Measurements from ENCODE around the gene USP51.
"Not testable (repeated sequence)": the region's sequence is repeated elsewhere in the genome, so short reads cannot be mapped to it uniquely, and the experiment has no call there.

Gene USP51

GRCh38 chrX:55489314-55490009, at the start of gene USP51:
Gene USP51, minus strand, starts transcription at chrX:55489848. Its CDS starts 909 bp downstream, at chrX:55488939.
- H3K4me1 ChIP-seq (ENCODE audit: control insufficient read depth in 1 of 2, insufficient read depth in 2 of 2, low read length in 2 of 2): no peaks in the 10 kb centered on the region
- peak within 1 kb of the TSS; percentile 75 for H3K27ac ChIP-seq (ENCODE audit: low read depth, low read length)
- H3K9ac ChIP-seq (ENCODE audit: low read depth in 1 of 2, low read length in 2 of 2): peak within 1 kb of the TSS; percentile 64 to 78
- no peaks in the 10 kb centered on the region for H3K36me3 ChIP-seq (ENCODE audit: control insufficient read depth in 1 of 2, insufficient read depth in 2 of 2, low read length in 2 of 2)
- peak within 1 kb of the TSS; percentile 69 to 76 for H3K4me3 ChIP-seq (ENCODE audit: low read depth in 1 of 2, low read length in 2 of 2)
- no peaks in the 10 kb centered on the region for H3K27me3 ChIP-seq (ENCODE audit: control insufficient read depth in 1 of 2, insufficient read depth in 2 of 2, low read length in 2 of 2)
- no peaks in the 10 kb centered on the region for H3K9me3 ChIP-seq (ENCODE audit: control insufficient read depth in 1 of 2, low read length in 2 of 2)

- Histone ChIP-seq H3K9ac (ENCODE audit: low read depth in 1 of 2, low read length in 2 of 2) (no peak overlapping the region), H3K36me3 (ENCODE audit: control insufficient read depth in 1 of 2, insufficient read depth in 2 of 2, low read length in 2 of 2) (no peaks in the 10 kb centered on the region), H3K4me1 (ENCODE audit: control insufficient read depth in 1 of 2, insufficient read depth in 2 of 2, low read length in 2 of 2) (no peaks in the 10 kb centered on the region), H3K4me3 (ENCODE audit: low read depth in 1 of 2, low read length in 2 of 2) (no peak overlapping the region), H3K27me3 (ENCODE audit: control insufficient read depth in 1 of 2, insufficient read depth in 2 of 2, low read length in 2 of 2) (no peaks in the 10 kb centered on the region), H3K9me3 (ENCODE audit: control insufficient read depth in 1 of 2, low read length in 2 of 2) (no peaks in the 10 kb centered on the region), H3K27ac (ENCODE audit: low read depth, low read length) (no peak overlapping the region)
These were observed 34.8 kb upstream of the USP51 start for GRCh38 chrX:55524487-55524886.

GRCh38 chrX:55523356-55523755, 33.7 kb upstream of the USP51 start:
- no peaks in the 10 kb centered on the region for H3K9me3 ChIP-seq (ENCODE audit: control insufficient read depth in 1 of 2, low read length in 2 of 2)
- H3K4me1 ChIP-seq (ENCODE audit: control insufficient read depth in 1 of 2, insufficient read depth in 2 of 2, low read length in 2 of 2): no peaks in the 10 kb centered on the region
- no peaks in the 10 kb centered on the region for H3K36me3 ChIP-seq (ENCODE audit: control insufficient read depth in 1 of 2, insufficient read depth in 2 of 2, low read length in 2 of 2)
- H3K27me3 ChIP-seq (ENCODE audit: control insufficient read depth in 1 of 2, insufficient read depth in 2 of 2, low read length in 2 of 2): no peaks in the 10 kb centered on the region
- H3K27ac ChIP-seq (ENCODE audit: low read depth, low read length): no peak overlapping the region
- no peak overlapping the region for H3K4me3 ChIP-seq (ENCODE audit: low read depth in 1 of 2, low read length in 2 of 2)
- no peak overlapping the region for H3K9ac ChIP-seq (ENCODE audit: low read depth in 1 of 2, low read length in 2 of 2)

GRCh38 chrX:55522596-55523276, 33.1 kb upstream of the USP51 start:
- Histone ChIP-seq H3K27me3 (ENCODE audit: control insufficient read depth in 1 of 2, insufficient read depth in 2 of 2, low read length in 2 of 2) (no peaks in the 10 kb centered on the region), H3K4me1 (ENCODE audit: control insufficient read depth in 1 of 2, insufficient read depth in 2 of 2, low read length in 2 of 2) (no peaks in the 10 kb centered on the region), H3K4me3 (ENCODE audit: low read depth in 1 of 2, low read length in 2 of 2) (no peak overlapping the region), H3K9ac (ENCODE audit: low read depth in 1 of 2, low read length in 2 of 2) (no peak overlapping the region), H3K9me3 (ENCODE audit: control insufficient read depth in 1 of 2, low read length in 2 of 2) (no peaks in the 10 kb centered on the region), H3K27ac (ENCODE audit: low read depth, low read length) (no peak overlapping the region), H3K36me3 (ENCODE audit: control insufficient read depth in 1 of 2, insufficient read depth in 2 of 2, low read length in 2 of 2) (no peaks in the 10 kb centered on the region)

- Histone ChIP-seq H3K4me1 (ENCODE audit: control insufficient read depth in 1 of 2, insufficient read depth in 2 of 2, low read length in 2 of 2) (no peaks in the 10 kb centered on the region), H3K9ac (ENCODE audit: low read depth in 1 of 2, low read length in 2 of 2) (no peak overlapping the region), H3K36me3 (ENCODE audit: control insufficient read depth in 1 of 2, insufficient read depth in 2 of 2, low read length in 2 of 2) (no peaks in the 10 kb centered on the region), H3K9me3 (ENCODE audit: control insufficient read depth in 1 of 2, low read length in 2 of 2) (no peaks in the 10 kb centered on the region), H3K27me3 (ENCODE audit: control insufficient read depth in 1 of 2, insufficient read depth in 2 of 2, low read length in 2 of 2) (no peaks in the 10 kb centered on the region), H3K4me3 (ENCODE audit: low read depth in 1 of 2, low read length in 2 of 2) (no peak overlapping the region), H3K27ac (ENCODE audit: low read depth, low read length) (no peak overlapping the region)
These were observed 32.0 kb upstream of the USP51 start for GRCh38 chrX:55521687-55522086.

GRCh38 chrX:55516794-55517481, 27.3 kb upstream of the USP51 start:
- not testable (repeated sequence) for H3K27me3 ChIP-seq (ENCODE audit: control insufficient read depth in 1 of 2, insufficient read depth in 2 of 2, low read length in 2 of 2); H3K27ac ChIP-seq (ENCODE audit: low read depth, low read length); H3K9me3 ChIP-seq (ENCODE audit: control insufficient read depth in 1 of 2, low read length in 2 of 2); H3K9ac ChIP-seq (ENCODE audit: low read depth in 1 of 2, low read length in 2 of 2); H3K4me3 ChIP-seq (ENCODE audit: low read depth in 1 of 2, low read length in 2 of 2); H3K36me3 ChIP-seq (ENCODE audit: control insufficient read depth in 1 of 2, insufficient read depth in 2 of 2, low read length in 2 of 2); H3K4me1 ChIP-seq (ENCODE audit: control insufficient read depth in 1 of 2, insufficient read depth in 2 of 2, low read length in 2 of 2)

- not testable (repeated sequence) for H3K36me3 ChIP-seq (ENCODE audit: control insufficient read depth in 1 of 2, insufficient read depth in 2 of 2, low read length in 2 of 2); H3K27me3 ChIP-seq (ENCODE audit: control insufficient read depth in 1 of 2, insufficient read depth in 2 of 2, low read length in 2 of 2); H3K4me3 ChIP-seq (ENCODE audit: low read depth in 1 of 2, low read length in 2 of 2); H3K4me1 ChIP-seq (ENCODE audit: control insufficient read depth in 1 of 2, insufficient read depth in 2 of 2, low read length in 2 of 2); H3K27ac ChIP-seq (ENCODE audit: low read depth, low read length); H3K9me3 ChIP-seq (ENCODE audit: control insufficient read depth in 1 of 2, low read length in 2 of 2); H3K9ac ChIP-seq (ENCODE audit: low read depth in 1 of 2, low read length in 2 of 2)
These were observed 23.5 kb upstream of the USP51 start for GRCh38 chrX:55513045-55513737.

- not testable (repeated sequence) for H3K9me3 ChIP-seq (ENCODE audit: control insufficient read depth in 1 of 2, low read length in 2 of 2); H3K27ac ChIP-seq (ENCODE audit: low read depth, low read length); H3K4me1 ChIP-seq (ENCODE audit: control insufficient read depth in 1 of 2, insufficient read depth in 2 of 2, low read length in 2 of 2); H3K36me3 ChIP-seq (ENCODE audit: control insufficient read depth in 1 of 2, insufficient read depth in 2 of 2, low read length in 2 of 2); H3K9ac ChIP-seq (ENCODE audit: low read depth in 1 of 2, low read length in 2 of 2); H3K27me3 ChIP-seq (ENCODE audit: control insufficient read depth in 1 of 2, insufficient read depth in 2 of 2, low read length in 2 of 2); H3K4me3 ChIP-seq (ENCODE audit: low read depth in 1 of 2, low read length in 2 of 2)
These were observed 18.9 kb upstream of the USP51 start for GRCh38 chrX:55508410-55509152.

- not testable (repeated sequence) for H3K27me3 ChIP-seq (ENCODE audit: control insufficient read depth in 1 of 2, insufficient read depth in 2 of 2, low read length in 2 of 2); H3K27ac ChIP-seq (ENCODE audit: low read depth, low read length); H3K4me1 ChIP-seq (ENCODE audit: control insufficient read depth in 1 of 2, insufficient read depth in 2 of 2, low read length in 2 of 2); H3K9ac ChIP-seq (ENCODE audit: low read depth in 1 of 2, low read length in 2 of 2); H3K36me3 ChIP-seq (ENCODE audit: control insufficient read depth in 1 of 2, insufficient read depth in 2 of 2, low read length in 2 of 2); H3K4me3 ChIP-seq (ENCODE audit: low read depth in 1 of 2, low read length in 2 of 2); H3K9me3 ChIP-seq (ENCODE audit: control insufficient read depth in 1 of 2, low read length in 2 of 2)
These were observed 18.1 kb upstream of the USP51 start for GRCh38 chrX:55507699-55508098.

All from duodenal mucosa (tissue), 2 donors.